ENCODE data around the gene RAB12. TPM values are rescaled to one million over a fixed set of nuclear protein-coding genes. Genes with fewer than 3 reads are reported as not detected.

The RAB12 gene, protein sequence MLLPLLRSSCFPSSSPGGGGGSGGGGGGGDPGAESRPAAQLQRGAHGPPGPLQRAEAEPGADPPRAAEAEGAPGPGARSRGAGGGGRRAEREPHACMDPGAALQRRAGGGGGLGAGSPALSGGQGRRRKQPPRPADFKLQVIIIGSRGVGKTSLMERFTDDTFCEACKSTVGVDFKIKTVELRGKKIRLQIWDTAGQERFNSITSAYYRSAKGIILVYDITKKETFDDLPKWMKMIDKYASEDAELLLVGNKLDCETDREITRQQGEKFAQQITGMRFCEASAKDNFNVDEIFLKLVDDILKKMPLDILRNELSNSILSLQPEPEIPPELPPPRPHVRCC
- 62.4 and 66.0 TPM in 2 replicates for total RNA-seq

DNA sequence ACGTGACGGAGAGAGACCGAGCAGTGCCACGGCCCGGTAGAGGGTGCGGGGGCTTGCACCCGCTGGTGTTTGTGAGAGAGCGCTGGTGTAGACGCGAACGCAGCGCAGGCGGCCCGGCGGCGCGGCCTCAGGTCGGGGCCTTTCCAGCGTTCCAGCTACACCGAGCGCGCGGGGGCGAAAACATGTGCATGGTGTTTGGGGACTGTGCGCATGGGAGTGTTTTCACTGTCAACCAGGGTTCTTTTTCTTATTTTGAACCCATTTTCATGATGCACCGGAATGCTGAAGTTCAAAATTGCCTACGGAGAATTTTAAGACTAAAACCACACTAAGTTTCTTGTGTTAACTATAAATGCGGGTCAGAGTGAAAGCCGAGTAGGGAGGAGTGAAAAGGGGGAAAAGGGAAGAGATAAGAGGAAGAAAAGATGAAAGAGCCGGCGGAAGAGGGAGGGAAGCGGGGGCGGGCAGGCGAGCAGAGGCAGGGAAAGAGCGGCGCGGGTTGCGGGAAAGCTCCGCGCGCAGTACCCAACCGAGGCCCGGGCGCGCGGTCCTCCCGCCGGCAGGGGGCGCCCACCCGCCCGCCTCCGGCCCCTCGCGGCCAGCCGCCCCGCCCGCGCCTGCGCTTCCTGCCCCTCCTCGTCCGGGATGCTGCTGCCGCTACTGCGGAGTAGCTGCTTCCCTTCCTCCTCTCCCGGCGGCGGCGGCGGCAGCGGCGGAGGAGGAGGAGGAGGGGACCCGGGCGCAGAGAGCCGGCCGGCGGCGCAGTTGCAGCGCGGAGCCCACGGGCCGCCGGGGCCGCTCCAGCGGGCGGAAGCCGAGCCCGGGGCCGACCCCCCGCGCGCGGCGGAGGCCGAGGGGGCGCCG lies at the start of gene RAB12:
Gene RAB12 (plus strand): TSS at position 643 of the 864 bp plus-strand sequence. CDS start 3 bp downstream, at position 646.

Other genes starting within 250 kb of the RAB12 start
- gene MTCL1, start 96.1 kb downstream of the RAB12 start, total RNA-seq: 18.8 and 37.2 TPM in 2 replicates

Data from uterine smooth muscle cell (primary cell).